ENCODE results near the gene RNPEPL1.

The RNPEPL1 gene

DNA sequence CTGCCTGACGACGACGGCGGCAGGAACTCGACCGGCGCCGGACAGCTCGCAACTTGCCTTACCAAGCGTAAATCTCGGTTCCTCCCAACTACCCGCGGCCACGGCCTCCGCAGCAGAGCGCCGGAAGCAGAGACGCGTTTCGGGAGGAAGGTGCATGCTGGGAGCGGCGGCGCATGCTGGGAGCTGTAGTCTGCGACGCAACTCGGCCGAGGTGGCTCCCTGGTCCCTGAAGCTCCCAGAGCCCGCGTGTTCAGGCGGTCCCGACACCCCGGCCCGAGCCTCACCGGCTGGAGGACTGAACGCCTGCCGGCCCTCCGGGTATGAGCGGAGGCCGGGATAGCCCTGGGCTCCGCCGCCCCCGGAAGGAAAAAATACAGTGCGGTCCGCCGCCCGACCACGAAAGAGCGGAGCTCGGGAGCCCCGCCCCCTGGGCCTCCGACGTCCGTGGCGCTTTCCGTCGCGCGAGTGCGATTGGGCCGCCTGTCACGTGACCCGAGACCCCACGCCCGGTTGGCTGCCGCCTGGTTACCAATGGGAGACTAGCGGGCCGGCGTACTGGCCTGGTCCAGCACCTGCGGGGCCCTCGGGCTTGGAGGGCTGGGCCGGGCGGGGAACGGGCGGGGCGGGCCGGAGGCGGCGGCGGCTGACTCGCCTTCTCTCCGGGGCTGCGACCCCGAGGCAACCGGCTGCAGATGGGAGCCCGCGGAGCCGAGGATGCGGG is 18.1 kb downstream of the RNPEPL1 start, which contains the start of gene CAPN10:
Gene CAPN10, plus strand, starts transcription at position 537 of the 721 bp plus-strand sequence. Its CDS starts 178 bp downstream, at position 715.
- Mint-ChIP-seq H3K4me1 (peaks cover 39% of the 10 kb centered on the region), H3K9me3 (no peaks in the 10 kb centered on the region), H3K36me3 (ENCODE audit: low read depth) (peaks cover 28% of the 10 kb centered on the region), H3K27ac (peak within 1 kb of the TSS; percentile 83 to 95 (median 93)), H3K4me3 (peak within 1 kb of the TSS; percentile 96 to 99 (median 97)), H3K27me3 (ENCODE audit: low read depth) (no peaks in the 10 kb centered on the region)
- TF ChIP-seq, protein P1, sequence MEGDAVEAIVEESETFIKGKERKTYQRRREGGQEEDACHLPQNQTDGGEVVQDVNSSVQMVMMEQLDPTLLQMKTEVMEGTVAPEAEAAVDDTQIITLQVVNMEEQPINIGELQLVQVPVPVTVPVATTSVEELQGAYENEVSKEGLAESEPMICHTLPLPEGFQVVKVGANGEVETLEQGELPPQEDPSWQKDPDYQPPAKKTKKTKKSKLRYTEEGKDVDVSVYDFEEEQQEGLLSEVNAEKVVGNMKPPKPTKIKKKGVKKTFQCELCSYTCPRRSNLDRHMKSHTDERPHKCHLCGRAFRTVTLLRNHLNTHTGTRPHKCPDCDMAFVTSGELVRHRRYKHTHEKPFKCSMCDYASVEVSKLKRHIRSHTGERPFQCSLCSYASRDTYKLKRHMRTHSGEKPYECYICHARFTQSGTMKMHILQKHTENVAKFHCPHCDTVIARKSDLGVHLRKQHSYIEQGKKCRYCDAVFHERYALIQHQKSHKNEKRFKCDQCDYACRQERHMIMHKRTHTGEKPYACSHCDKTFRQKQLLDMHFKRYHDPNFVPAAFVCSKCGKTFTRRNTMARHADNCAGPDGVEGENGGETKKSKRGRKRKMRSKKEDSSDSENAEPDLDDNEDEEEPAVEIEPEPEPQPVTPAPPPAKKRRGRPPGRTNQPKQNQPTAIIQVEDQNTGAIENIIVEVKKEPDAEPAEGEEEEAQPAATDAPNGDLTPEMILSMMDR (IDR thresholded peaks at IDR 0.05; ENCODE audit: unreplicated experiment in 3 of 3), result no peak

DNA sequence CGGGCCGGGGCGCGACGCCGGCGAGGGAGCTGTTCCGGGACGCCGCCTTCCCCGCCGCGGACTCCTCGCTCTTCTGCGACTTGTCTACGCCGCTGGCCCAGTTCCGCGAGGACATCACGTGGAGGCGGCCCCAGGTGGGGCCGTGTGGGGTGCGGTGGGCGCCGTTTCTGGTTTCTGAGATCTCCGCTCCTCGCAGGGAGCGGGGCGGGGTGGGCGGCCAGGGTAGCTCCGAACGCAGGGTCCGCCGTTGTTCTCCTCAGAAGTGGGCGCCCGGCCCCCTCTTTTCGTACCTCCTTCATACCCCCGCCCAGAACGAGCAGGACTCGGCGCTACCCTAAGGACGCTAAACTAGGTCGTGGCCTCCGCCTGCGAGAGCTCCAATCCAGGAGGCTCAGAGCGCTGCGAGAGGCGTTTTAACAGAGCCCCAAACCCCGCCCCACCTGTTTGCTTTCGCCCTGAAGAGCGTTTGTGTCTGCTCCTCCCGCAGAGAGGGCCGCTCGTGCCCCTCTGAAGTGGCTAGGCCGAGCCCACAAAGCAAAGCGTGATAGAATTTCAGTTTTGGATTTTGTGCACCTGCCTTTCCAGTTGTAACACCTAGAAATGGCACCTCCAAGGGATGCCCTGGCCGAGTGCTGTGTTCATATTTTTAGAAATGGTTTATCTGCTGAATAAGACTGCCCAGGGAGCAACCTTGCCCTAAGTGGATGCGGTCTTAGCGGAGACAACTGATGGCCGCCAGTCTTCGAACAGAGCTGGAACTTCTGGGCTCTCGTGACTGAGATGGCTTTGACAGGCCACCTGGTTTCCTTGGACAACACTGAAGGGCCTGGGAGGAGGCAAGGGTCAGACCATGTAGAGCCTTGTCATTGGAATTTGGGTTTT is 18.9 kb downstream of the RNPEPL1 start:
- H3K36me3 Mint-ChIP-seq (ENCODE audit: low read depth), result peaks cover 23% of the 10 kb centered on the region
- peak overlapping the region; percentile 79 to 97 (median 93) for H3K4me3 Mint-ChIP-seq
- H3K27me3 Mint-ChIP-seq (ENCODE audit: low read depth), result no peaks in the 10 kb centered on the region
- TF ChIP-seq, protein P1 (IDR thresholded peaks at IDR 0.05; ENCODE audit: unreplicated experiment in 3 of 3), result no peak
- H3K4me1 Mint-ChIP-seq, result peaks cover 37% of the 10 kb centered on the region
- H3K27ac Mint-ChIP-seq, result peak overlapping the region in 2 of 3 experiments; percentile 5 to 14
- H3K9me3 Mint-ChIP-seq, result no peaks in the 10 kb centered on the region

DNA sequence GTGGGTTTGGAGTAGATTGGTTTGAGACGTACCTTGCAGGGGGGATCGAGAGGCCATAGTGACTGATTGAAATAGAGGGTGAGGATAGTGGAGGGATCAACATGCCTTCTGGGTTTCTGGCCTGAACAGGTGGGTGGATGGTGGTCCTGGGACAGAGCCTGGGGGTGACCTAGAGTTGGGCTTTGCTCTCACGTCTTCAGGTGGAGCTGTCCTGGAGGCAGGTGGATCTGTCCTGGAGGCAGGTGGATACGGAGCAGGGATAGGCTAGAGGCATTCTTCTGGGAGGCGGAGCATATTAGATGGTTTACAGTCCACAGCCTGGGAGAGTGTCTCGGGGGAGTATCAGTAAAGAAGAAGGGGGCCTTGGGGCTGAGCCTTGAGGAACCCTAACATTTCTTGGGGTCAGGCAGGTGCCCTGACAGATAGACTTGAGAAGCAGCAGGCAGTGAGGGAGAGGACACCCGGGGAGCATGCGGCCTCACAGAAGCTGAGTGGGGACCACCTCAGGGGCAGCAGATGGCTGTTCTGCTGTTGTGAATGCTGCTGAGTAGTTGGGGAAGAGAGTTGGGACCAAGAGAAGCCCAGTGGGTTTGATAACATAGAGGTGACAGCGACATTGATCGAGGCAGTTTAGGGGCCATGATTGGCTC is 19.8 kb downstream of the RNPEPL1 start:
- H3K27ac Mint-ChIP-seq, result peak overlapping the region; percentile 5 to 14 (median 6)
- TF ChIP-seq, protein P1 (IDR thresholded peaks at IDR 0.05; ENCODE audit: unreplicated experiment in 3 of 3), result no peak
- peaks cover 32% of the 10 kb centered on the region for H3K4me1 Mint-ChIP-seq
- peak overlapping the region; percentile 79 to 97 (median 93) for H3K4me3 Mint-ChIP-seq
- peaks cover 16% of the 10 kb centered on the region for H3K36me3 Mint-ChIP-seq (ENCODE audit: low read depth)
- H3K27me3 Mint-ChIP-seq (ENCODE audit: low read depth), result no peaks in the 10 kb centered on the region
- no peaks in the 10 kb centered on the region for H3K9me3 Mint-ChIP-seq

DNA sequence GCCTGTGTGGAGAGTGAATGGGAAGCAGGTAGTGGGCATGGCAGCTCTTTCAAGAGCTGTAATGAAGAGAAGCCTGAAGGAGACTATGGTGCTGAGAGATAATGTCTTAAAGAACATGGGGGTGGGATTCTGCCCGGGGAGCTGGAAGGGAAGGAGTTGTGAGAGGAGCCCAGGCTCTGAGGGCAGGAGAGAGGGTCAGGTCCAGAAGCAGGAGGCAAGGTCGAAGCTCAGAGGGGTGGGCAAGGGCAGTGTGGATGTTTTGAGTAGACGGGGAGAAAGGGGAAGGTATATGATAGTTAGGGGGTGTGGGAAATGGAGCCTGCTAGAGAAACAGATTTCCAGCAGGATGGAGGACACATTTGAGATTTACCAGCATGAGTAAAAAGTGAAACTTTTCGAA is 20.4 kb downstream of the RNPEPL1 start:
- H3K27ac Mint-ChIP-seq, result peak overlapping the region in 2 of 3 experiments; percentile 6 to 14
- peaks cover 16% of the 10 kb centered on the region for H3K36me3 Mint-ChIP-seq (ENCODE audit: low read depth)
- peaks cover 32% of the 10 kb centered on the region for H3K4me1 Mint-ChIP-seq
- H3K9me3 Mint-ChIP-seq, result no peaks in the 10 kb centered on the region
- no peaks in the 10 kb centered on the region for H3K27me3 Mint-ChIP-seq (ENCODE audit: low read depth)
- peak overlapping the region; percentile 34 to 93 (median 79) for H3K4me3 Mint-ChIP-seq
- TF ChIP-seq, protein P1 (IDR thresholded peaks at IDR 0.05; ENCODE audit: unreplicated experiment in 3 of 3), result no peak

DNA sequence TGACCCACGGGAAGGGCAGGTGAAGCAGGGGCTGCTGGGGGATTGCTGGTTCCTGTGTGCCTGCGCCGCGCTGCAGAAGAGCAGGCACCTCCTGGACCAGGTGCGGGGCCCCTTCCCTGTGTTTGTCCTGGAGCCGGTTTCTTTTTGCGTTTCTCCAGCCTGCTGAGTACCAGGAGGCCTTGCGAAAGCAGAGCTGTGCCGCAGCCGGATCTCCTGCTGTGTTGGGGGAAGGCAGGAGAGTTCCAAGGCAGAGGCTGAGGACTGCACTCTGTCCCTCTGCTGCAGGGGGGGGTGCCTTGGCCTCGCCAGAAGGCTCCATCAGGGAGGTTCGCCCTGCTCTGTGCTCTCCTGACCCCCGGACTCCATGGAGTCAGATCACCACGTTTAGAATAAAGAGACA is 21.1 kb downstream of the RNPEPL1 start:
- peak overlapping the region; percentile 19 to 93 (median 42) for H3K4me3 Mint-ChIP-seq
- peaks cover 16% of the 10 kb centered on the region for H3K36me3 Mint-ChIP-seq (ENCODE audit: low read depth)
- no peaks in the 10 kb centered on the region for H3K27me3 Mint-ChIP-seq (ENCODE audit: low read depth)
- H3K9me3 Mint-ChIP-seq, result no peaks in the 10 kb centered on the region
- peak overlapping the region in 1 of 3 experiments; percentile 14 for H3K27ac Mint-ChIP-seq
- H3K4me1 Mint-ChIP-seq, result peaks cover 30% of the 10 kb centered on the region
- TF ChIP-seq, protein P1 (IDR thresholded peaks at IDR 0.05; ENCODE audit: unreplicated experiment in 3 of 3), result no peak
